HepG2 (cell line): ENCODE measurements around the gene HPRT1. TPM values are rescaled to one million over a fixed set of nuclear protein-coding genes. Genes with fewer than 3 reads are reported as not detected.
A peak's percentile ranks its signal among the peaks of the same experiment; 100 is the strongest.

Source experiments
- ATF7-NPFF ChIP-seq: sonication (generic); formaldehyde crosslinking; IDR thresholded peaks from 2 replicates; pipeline ENCODE4 v1.8.1; 2023; ENCODE audit warnings: mild to moderate bottlenecking, low read depth, missing genetic modification reagents, moderate library complexity
- BRF2 ChIP-seq: sonication (generic); formaldehyde crosslinking; IDR thresholded peaks from 2 replicates; pipeline ENCODE4 v1.8.1; 2022; ENCODE audit warnings: mild to moderate bottlenecking, missing genetic modification reagents
- DNMT3B ChIP-seq: conservative IDR thresholded peaks from 2 replicates; pipeline ENCODE4 v1.6.1; 2016; ENCODE audit warnings: missing biosample characterization, control low read depth
- E2F2 ChIP-seq: sonication (generic); formaldehyde crosslinking; IDR thresholded peaks from 2 replicates; pipeline ENCODE4 v1.4.0; 2020; ENCODE audit warnings: missing genetic modification reagents, borderline replicate concordance
- FOXP1 ChIP-seq, 2 experiments: fragments of 450-650 bp in 1 of 2; IDR thresholded peaks; 2 replicates each; pipeline ENCODE4 v1.6.1; 2017 to 2018; ENCODE audit warnings: antibody characterized with exemption in 1 of 2
- FOXP4 ChIP-seq: sonication (generic); formaldehyde crosslinking; IDR thresholded peaks from 2 replicates; pipeline ENCODE4 v1.4.0; 2020; ENCODE audit warnings: missing genetic modification reagents
- NR3C1 ChIP-seq: sonication (generic); formaldehyde crosslinking; IDR thresholded peaks from 2 replicates; pipeline ENCODE4 v1.4.0; 2020; ENCODE audit warnings: missing genetic modification reagents
- PHB2 ChIP-seq: fragments of 450-650 bp; IDR thresholded peaks from 2 replicates; pipeline ENCODE4 v1.6.1; 2018; ENCODE audit not compliant: partially characterized antibody
- PHF21A ChIP-seq: sonication (generic); formaldehyde crosslinking; IDR thresholded peaks from 2 replicates; pipeline ENCODE4 v1.5.0; 2020; ENCODE audit warnings: mild to moderate bottlenecking, missing genetic modification reagents
- RBAK ChIP-seq: sonication (generic); formaldehyde crosslinking; IDR thresholded peaks from 2 replicates; pipeline ENCODE4 v1.5.1; 2020; ENCODE audit warnings: mild to moderate bottlenecking, missing genetic modification reagents
- RBFOX2 ChIP-seq: fragments of 200-400 bp; formaldehyde crosslinking; IDR thresholded peaks from 2 replicates; pipeline ENCODE4 v1.6.1; 2017; ENCODE audit warnings: low read depth, mild to moderate bottlenecking, low read length
- TBP ChIP-seq: sonication (generic); formaldehyde crosslinking; IDR thresholded peaks from 2 replicates; pipeline ENCODE4 v1.5.0; 2020; ENCODE audit warnings: missing genetic modification reagents
- TBX3 ChIP-seq: fragments of 450-650 bp; IDR thresholded peaks from 2 replicates; pipeline ENCODE4 v1.6.1; 2017; ENCODE audit warnings: antibody characterized with exemption, mild to moderate bottlenecking, inconsistent platforms, borderline replicate concordance
- TCF12 ChIP-seq, 2 experiments: fragments of 450-650 bp in 1 of 2; sonication (generic) in 1 of 2; formaldehyde crosslinking in 1 of 2; IDR thresholded peaks; 2 replicates each; pipeline versions ENCODE4 v1.6.1 to v1.8.0; 2017 to 2022; ENCODE audit warnings: antibody characterized with exemption in 1 of 2, mild to moderate bottlenecking in 1 of 2, missing genetic modification reagents in 1 of 2, moderate library complexity in 1 of 2
- ZBTB7B ChIP-seq: sonication (generic); formaldehyde crosslinking; IDR thresholded peaks from 2 replicates; pipeline ENCODE4 v1.4.0; 2020; ENCODE audit warnings: missing genetic modification reagents
- ZFP90 ChIP-seq: sonication (generic); formaldehyde crosslinking; IDR thresholded peaks from 2 replicates; pipeline ENCODE4 v1.8.0; 2022; ENCODE audit warnings: missing genetic modification reagents, mild to moderate bottlenecking, inconsistent platforms, borderline replicate concordance
- ZNF253 ChIP-seq: sonication (generic); formaldehyde crosslinking; IDR thresholded peaks from 2 replicates; pipeline ENCODE4 v1.8.0; 2022; ENCODE audit warnings: mild to moderate bottlenecking, missing genetic modification reagents, borderline replicate concordance
- ZNF605 ChIP-seq: sonication (generic); formaldehyde crosslinking; IDR thresholded peaks from 2 replicates; pipeline ENCODE4 v1.8.0; 2022; ENCODE audit warnings: mild to moderate bottlenecking, missing genetic modification reagents
- polyA plus RNA-seq, 8 experiments: library from polyadenylated mRNA; depleted of rRNA in 3 of 8; stranded (reverse) in 7 of 8; unstranded in 1 of 8; fragments of >200 nt; fragmentation: Illumina TruSeq in 4 of 8; extraction: Trizol in 4 of 8; gene quantifications; 2 replicates each; pipeline versions ENCODE4 v1.2.1 to v1.2.3, GENCODE V29; 2011 to 2016; ENCODE audit warnings: low read depth in 4 of 8, missing spikeins in 1 of 8, mixed read lengths in 1 of 8; ENCODE audit not compliant: insufficient read depth in 1 of 8
- total RNA-seq, 5 experiments: library from RNA; depleted of rRNA; stranded (reverse); fragments of >200 nt; fragmentation: Illumina TruSeq; extraction: Trizol; gene quantifications; 2 replicates each; pipeline ENCODE4 v1.2.3, GENCODE V29; 2016; ENCODE audit warnings: low read depth in 1 of 5
- TF ChIP-seq, protein P1 (sequence below): sonication (generic); formaldehyde crosslinking; IDR thresholded peaks from 2 replicates; pipeline ENCODE4 v1.4.0; 2020; ENCODE audit warnings: missing genetic modification reagents
- TF ChIP-seq, protein P2 (sequence below): sonication (generic); formaldehyde crosslinking; IDR thresholded peaks from 2 replicates; pipeline ENCODE4 v1.4.0; 2020; ENCODE audit warnings: missing genetic modification reagents, borderline replicate concordance

The HPRT1 gene
- total and polyA plus RNA-seq, 2 of the 13 experiments (the other 11 are each of a cell fraction or from before 2014, with no cell fraction given), result 4.6 to 25.2 TPM

DNA sequence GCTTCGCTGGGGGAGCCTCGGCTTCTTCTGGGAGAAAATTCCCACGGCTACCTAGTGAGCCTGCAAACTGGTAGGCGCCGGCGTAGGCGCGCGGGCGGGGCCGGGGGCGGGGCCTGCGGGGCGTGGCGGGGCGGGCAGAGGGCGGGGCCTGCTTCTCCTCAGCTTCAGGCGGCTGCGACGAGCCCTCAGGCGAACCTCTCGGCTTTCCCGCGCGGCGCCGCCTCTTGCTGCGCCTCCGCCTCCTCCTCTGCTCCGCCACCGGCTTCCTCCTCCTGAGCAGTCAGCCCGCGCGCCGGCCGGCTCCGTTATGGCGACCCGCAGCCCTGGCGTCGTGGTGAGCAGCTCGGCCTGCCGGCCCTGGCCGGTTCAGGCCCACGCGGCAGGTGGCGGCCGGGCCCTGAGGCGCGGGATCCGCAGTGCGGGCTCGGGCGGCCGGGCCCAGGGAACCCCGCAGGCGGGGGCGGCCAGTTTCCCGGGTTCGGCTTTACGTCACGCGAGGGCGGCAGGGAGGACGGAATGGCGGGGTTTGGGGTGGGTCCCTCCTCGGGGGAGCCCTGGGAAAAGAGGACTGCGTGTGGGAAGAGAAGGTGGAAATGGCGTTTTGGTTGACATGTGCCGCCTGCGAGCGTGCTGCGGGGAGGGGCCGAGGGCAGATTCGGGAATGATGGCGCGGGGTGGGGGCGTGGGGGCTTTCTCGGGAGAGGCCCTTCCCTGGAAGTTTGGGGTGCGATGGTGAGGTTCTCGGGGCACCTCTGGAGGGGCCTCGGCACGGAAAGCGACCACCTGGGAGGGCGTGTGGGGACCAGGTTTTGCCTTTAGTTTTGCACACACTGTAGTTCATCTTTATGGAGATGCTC lies at the start of gene HPRT1 (continued):
- peak; percentile 73 for TF ChIP-seq RBFOX2
- no peak for TF ChIP-seq BRF2 (CRISPR knock-in tag)
- TF ChIP-seq DNMT3B, result no peak
- no peak for TF ChIP-seq FOXP1 (IDR thresholded peaks at IDR 0.05)
- no peak for TF ChIP-seq FOXP1 (CRISPR knock-in tag; IDR thresholded peaks at IDR 0.05)
- TF ChIP-seq ZNF253 (CRISPR knock-in tag), result no peak
- no peak for TF ChIP-seq TBP
- no peak for TF ChIP-seq NR3C1 (CRISPR knock-in tag)
- TF ChIP-seq, protein P1, sequence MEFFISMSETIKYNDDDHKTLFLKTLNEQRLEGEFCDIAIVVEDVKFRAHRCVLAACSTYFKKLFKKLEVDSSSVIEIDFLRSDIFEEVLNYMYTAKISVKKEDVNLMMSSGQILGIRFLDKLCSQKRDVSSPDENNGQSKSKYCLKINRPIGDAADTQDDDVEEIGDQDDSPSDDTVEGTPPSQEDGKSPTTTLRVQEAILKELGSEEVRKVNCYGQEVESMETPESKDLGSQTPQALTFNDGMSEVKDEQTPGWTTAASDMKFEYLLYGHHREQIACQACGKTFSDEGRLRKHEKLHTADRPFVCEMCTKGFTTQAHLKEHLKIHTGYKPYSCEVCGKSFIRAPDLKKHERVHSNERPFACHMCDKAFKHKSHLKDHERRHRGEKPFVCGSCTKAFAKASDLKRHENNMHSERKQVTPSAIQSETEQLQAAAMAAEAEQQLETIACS, result no peak
- no peak for TF ChIP-seq ATF7-NPFF
- no peak for TF ChIP-seq E2F2 (CRISPR knock-in tag)
- TF ChIP-seq, protein P2, sequence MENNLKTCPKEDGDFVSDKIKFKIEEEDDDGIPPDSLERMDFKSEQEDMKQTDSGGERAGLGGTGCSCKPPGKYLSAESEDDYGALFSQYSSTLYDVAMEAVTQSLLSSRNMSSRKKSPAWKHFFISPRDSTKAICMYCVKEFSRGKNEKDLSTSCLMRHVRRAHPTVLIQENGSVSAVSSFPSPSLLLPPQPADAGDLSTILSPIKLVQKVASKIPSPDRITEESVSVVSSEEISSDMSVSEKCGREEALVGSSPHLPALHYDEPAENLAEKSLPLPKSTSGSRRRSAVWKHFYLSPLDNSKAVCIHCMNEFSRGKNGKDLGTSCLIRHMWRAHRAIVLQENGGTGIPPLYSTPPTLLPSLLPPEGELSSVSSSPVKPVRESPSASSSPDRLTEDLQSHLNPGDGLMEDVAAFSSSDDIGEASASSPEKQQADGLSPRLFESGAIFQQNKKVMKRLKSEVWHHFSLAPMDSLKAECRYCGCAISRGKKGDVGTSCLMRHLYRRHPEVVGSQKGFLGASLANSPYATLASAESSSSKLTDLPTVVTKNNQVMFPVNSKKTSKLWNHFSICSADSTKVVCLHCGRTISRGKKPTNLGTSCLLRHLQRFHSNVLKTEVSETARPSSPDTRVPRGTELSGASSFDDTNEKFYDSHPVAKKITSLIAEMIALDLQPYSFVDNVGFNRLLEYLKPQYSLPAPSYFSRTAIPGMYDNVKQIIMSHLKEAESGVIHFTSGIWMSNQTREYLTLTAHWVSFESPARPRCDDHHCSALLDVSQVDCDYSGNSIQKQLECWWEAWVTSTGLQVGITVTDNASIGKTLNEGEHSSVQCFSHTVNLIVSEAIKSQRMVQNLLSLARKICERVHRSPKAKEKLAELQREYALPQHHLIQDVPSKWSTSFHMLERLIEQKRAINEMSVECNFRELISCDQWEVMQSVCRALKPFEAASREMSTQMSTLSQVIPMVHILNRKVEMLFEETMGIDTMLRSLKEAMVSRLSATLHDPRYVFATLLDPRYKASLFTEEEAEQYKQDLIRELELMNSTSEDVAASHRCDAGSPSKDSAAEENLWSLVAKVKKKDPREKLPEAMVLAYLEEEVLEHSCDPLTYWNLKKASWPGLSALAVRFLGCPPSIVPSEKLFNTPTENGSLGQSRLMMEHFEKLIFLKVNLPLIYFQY (CRISPR knock-in tag), result no peak
- TF ChIP-seq ZBTB7B (CRISPR knock-in tag), result no peak
- 0 out of 2 replicates have a peak, but pooled peaks have one; percentile 34 for TF ChIP-seq ZFP90 (CRISPR knock-in tag)
- no peak for TF ChIP-seq PHF21A
- no peak for TF ChIP-seq RBAK (CRISPR knock-in tag)
- TF ChIP-seq PHB2, result no peak
- TF ChIP-seq FOXP4 (CRISPR knock-in tag), result no peak
- no peak for TF ChIP-seq TBX3
- no peak for TF ChIP-seq TCF12 (IDR thresholded peaks at IDR 0.05)
- no peak for TF ChIP-seq TCF12 (CRISPR knock-in tag; IDR thresholded peaks at IDR 0.05)
- TF ChIP-seq ZNF605 (CRISPR knock-in tag), result no peak
